ENCODE data around the gene PPP6R3.
A peak's percentile ranks its signal among the peaks of the same experiment; 100 is the strongest.
"Not testable (repeated sequence)": the region's sequence is repeated elsewhere in the genome, so short reads cannot be mapped to it uniquely, and the experiment has no call there.

Gene PPP6R3

GRCh38 chr11:68539395-68539794, 78.8 kb downstream of the PPP6R3 start:
- Mint-ChIP-seq H3K9me3 (no peaks in the 10 kb centered on the region), H3K27me3 (no peaks in the 10 kb centered on the region), H3K27ac (peak overlapping the region; percentile 12), H3K4me1 (peaks cover 79% of the 10 kb centered on the region), H3K36me3 (peaks cover 24% of the 10 kb centered on the region), H3K4me3 (no peak overlapping the region)

DNA sequence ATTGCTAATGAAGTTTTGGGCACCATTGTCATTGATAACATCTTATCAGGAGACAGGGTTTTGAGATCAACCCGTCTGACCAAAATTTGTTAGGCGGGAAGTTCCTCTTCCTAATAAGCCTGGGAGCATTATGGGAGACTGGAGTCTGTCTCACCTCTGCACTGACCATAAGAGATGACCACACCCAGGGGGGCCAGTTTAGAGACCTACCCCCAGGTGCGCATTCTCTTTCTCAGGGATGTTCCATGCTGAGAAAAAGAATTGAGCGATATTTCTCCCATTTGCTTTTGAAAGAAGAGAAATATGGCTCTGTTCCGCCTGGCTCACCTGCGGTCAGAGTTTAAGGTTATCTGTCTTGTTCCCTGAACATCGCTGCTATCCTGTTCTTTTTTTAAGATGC, 80.0 kb downstream of the PPP6R3 start:
- not testable (repeated sequence) for H3K27me3 Mint-ChIP-seq, H3K4me3 Mint-ChIP-seq, H3K9me3 Mint-ChIP-seq
- Mint-ChIP-seq H3K27ac (peak overlapping the region; percentile 13), H3K4me1 (peaks cover 76% of the 10 kb centered on the region), H3K36me3 (peaks cover 23% of the 10 kb centered on the region)

GRCh38 chr11:68541116-68541515, 80.6 kb downstream of the PPP6R3 start:
- Mint-ChIP-seq H3K4me3 (no peak overlapping the region), H3K27me3 (no peaks in the 10 kb centered on the region), H3K36me3 (peaks cover 23% of the 10 kb centered on the region), H3K4me1 (peaks cover 79% of the 10 kb centered on the region), H3K9me3 (no peaks in the 10 kb centered on the region), H3K27ac (peak overlapping the region; percentile 76)

DNA sequence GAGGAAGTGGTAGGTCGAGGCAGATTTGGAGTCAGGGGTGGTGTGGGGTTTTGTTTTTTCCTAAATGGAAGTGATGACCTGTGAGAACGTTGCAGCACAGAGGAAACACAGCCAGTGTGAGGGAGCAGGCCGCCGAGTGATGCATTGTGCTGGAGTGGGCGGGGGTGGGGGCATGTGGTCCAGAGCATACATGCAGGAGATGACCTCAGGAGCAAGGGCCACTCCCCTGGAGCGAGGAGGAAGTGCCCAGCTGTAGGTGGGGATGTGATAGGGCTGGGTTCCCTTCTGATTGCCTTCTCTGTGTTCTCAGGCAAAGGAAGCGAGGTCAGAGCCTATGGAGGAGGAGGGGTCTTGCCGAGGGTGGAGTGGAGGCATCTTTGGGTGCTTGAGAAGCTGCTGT, 81.4 kb downstream of the PPP6R3 start:
- Mint-ChIP-seq H3K36me3 (peaks cover 24% of the 10 kb centered on the region), H3K4me1 (peaks cover 79% of the 10 kb centered on the region), H3K4me3 (no peak overlapping the region), H3K27ac (peak overlapping the region; percentile 76), H3K9me3 (no peaks in the 10 kb centered on the region), H3K27me3 (no peaks in the 10 kb centered on the region)

DNA sequence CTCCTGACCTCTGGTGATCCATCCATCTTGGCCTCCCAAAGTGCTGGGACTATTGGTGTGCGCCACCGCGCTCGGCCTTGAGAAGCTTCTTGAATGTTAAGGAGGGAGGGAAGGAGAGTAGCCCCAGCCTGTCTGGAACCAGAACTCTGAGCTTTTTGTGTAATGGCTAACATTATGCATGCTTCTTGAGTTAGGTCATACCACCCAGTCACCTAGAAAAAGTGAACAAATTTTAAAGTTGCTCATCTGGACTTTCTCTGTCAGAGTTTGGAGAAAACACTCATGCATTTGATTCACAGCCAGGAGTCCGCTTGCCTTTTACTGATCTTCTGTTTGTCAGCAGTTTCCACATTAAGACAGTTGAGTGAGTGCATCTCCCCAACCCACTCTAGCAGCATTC, 82.1 kb downstream of the PPP6R3 start:
- peaks cover 25% of the 10 kb centered on the region for H3K36me3 Mint-ChIP-seq
- H3K9me3 Mint-ChIP-seq: no peaks in the 10 kb centered on the region
- H3K4me3 Mint-ChIP-seq: no peak overlapping the region
- H3K27me3 Mint-ChIP-seq: no peaks in the 10 kb centered on the region
- H3K4me1 Mint-ChIP-seq: peaks cover 85% of the 10 kb centered on the region
- H3K27ac Mint-ChIP-seq: no peak overlapping the region

- H3K36me3 Mint-ChIP-seq: peaks cover 20% of the 10 kb centered on the region
- H3K27ac Mint-ChIP-seq: peak overlapping the region; percentile 8
- H3K4me1 Mint-ChIP-seq: peaks cover 85% of the 10 kb centered on the region
These were observed 83.0 kb downstream of the PPP6R3 start for GRCh38 chr11:68543594-68543993.

GRCh38 chr11:68545347-68545746, 84.8 kb downstream of the PPP6R3 start:
- H3K9me3 Mint-ChIP-seq: no peaks in the 10 kb centered on the region
- peaks cover 86% of the 10 kb centered on the region for H3K4me1 Mint-ChIP-seq
- H3K27me3 Mint-ChIP-seq: no peaks in the 10 kb centered on the region
- H3K27ac Mint-ChIP-seq: peak overlapping the region; percentile 68
- H3K4me3 Mint-ChIP-seq: no peak overlapping the region
- H3K36me3 Mint-ChIP-seq: peaks cover 15% of the 10 kb centered on the region

More at GRCh38 chr11:68543594-68543993, 83.0 kb downstream of the PPP6R3 start:
- no peaks in the 10 kb centered on the region for H3K27me3 Mint-ChIP-seq
- H3K9me3 Mint-ChIP-seq: no peaks in the 10 kb centered on the region
- H3K4me3 Mint-ChIP-seq: no peak overlapping the region

- Mint-ChIP-seq H3K4me3 (no peak overlapping the region), H3K27ac (peak overlapping the region; percentile 68), H3K9me3 (no peaks in the 10 kb centered on the region), H3K27me3 (no peaks in the 10 kb centered on the region), H3K36me3 (peaks cover 15% of the 10 kb centered on the region), H3K4me1 (peaks cover 86% of the 10 kb centered on the region)
These were observed 85.2 kb downstream of the PPP6R3 start for GRCh38 chr11:68545796-68546195.

- Mint-ChIP-seq H3K27ac (peak overlapping the region; percentile 68), H3K4me1 (peaks cover 86% of the 10 kb centered on the region), H3K27me3 (no peaks in the 10 kb centered on the region), H3K36me3 (peaks cover 12% of the 10 kb centered on the region), H3K9me3 (no peaks in the 10 kb centered on the region), H3K4me3 (no peak overlapping the region)
These were observed 86.0 kb downstream of the PPP6R3 start for GRCh38 chr11:68546555-68546954.

- H3K4me3 Mint-ChIP-seq: peak overlapping the region; percentile 75
- peak overlapping the region; percentile 89 for H3K27ac Mint-ChIP-seq
- H3K36me3 Mint-ChIP-seq: peaks cover 15% of the 10 kb centered on the region
- no peaks in the 10 kb centered on the region for H3K9me3 Mint-ChIP-seq
- H3K4me1 Mint-ChIP-seq: peaks cover 83% of the 10 kb centered on the region
- no peaks in the 10 kb centered on the region for H3K27me3 Mint-ChIP-seq
These were observed 89.4 kb downstream of the PPP6R3 start for GRCh38 chr11:68549789-68550484.

DNA sequence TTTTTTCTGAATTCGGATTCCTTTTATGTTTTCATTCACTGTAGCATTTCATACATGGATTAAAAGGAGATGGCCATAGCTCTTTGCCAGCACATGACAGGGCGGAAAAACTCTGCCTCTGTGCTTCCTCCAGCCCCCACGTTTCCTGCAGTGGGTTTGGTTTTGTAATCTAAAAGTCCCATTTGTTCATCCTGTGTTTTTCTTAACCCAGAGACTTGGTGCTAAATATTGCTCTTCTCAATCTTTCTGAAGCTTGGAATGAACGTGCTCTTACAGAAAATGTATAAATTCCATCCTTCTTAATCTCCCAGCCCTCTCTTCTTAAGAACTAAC, 89.9 kb downstream of the PPP6R3 start:
- Mint-ChIP-seq H3K4me1 (peaks cover 78% of the 10 kb centered on the region), H3K9me3 (no peaks in the 10 kb centered on the region), H3K4me3 (peak overlapping the region; percentile 75), H3K27me3 (no peaks in the 10 kb centered on the region), H3K27ac (peak overlapping the region; percentile 89), H3K36me3 (peaks cover 15% of the 10 kb centered on the region)

DNA sequence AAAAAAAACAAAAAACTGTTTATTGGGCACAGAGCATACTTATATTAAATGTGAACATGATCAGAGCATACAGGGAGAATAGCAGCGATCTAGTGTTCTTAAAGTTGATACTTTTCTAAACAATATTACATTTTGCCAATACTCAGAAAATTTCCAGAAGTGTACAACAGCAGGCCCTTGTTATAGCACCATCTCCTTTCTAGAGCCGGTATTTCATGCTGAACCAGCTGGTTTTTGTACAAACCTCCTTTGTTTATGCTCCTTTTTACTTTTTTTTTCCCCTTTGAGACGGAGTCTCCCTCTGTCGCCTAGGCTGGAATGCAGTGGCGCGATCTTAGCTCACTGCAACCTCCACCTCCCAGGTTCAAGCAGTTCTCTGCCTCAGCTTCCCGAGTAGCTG, 90.7 kb downstream of the PPP6R3 start:
- Mint-ChIP-seq H3K4me3 (peak overlapping the region; percentile 75), H3K27ac (peak overlapping the region; percentile 89)

GRCh38 chr11:68551777-68552176, 91.2 kb downstream of the PPP6R3 start:
- H3K4me3 Mint-ChIP-seq: no peak overlapping the region
- H3K27ac Mint-ChIP-seq: no peak overlapping the region
- H3K36me3 Mint-ChIP-seq: peaks cover 12% of the 10 kb centered on the region
- no peaks in the 10 kb centered on the region for H3K27me3 Mint-ChIP-seq
- H3K4me1 Mint-ChIP-seq: peaks cover 65% of the 10 kb centered on the region
- no peaks in the 10 kb centered on the region for H3K9me3 Mint-ChIP-seq

More for the DNA sequence above, 90.7 kb downstream of the PPP6R3 start:
- H3K27me3 Mint-ChIP-seq: no peaks in the 10 kb centered on the region
- no peaks in the 10 kb centered on the region for H3K9me3 Mint-ChIP-seq
- H3K4me1 Mint-ChIP-seq: peaks cover 70% of the 10 kb centered on the region
- H3K36me3 Mint-ChIP-seq: peaks cover 15% of the 10 kb centered on the region

DNA sequence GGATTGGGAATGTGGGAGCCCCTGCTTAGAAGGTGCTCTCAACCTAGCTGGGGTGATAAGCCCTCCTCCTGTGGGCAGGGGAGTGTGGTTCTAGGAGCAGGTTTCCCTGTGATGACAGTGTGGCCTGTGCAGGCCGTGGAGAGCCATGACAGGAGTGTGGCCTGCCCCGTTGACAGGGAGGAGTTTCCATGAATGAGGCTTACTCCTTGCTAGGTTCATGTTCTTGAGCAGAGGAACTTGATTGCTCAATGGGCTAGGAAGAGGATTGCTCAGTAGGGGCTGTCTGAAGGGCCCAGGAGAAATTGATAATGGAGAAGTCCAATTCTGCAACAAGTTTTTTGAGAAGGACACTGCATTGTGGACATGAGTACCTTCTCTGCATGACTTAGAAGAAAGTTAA, 92.0 kb downstream of the PPP6R3 start:
- peaks cover 10% of the 10 kb centered on the region for H3K36me3 Mint-ChIP-seq
- peaks cover 57% of the 10 kb centered on the region for H3K4me1 Mint-ChIP-seq
- no peaks in the 10 kb centered on the region for H3K27me3 Mint-ChIP-seq
- H3K4me3 Mint-ChIP-seq: no peak overlapping the region
- H3K27ac Mint-ChIP-seq: no peak overlapping the region
- H3K9me3 Mint-ChIP-seq: no peaks in the 10 kb centered on the region

DNA sequence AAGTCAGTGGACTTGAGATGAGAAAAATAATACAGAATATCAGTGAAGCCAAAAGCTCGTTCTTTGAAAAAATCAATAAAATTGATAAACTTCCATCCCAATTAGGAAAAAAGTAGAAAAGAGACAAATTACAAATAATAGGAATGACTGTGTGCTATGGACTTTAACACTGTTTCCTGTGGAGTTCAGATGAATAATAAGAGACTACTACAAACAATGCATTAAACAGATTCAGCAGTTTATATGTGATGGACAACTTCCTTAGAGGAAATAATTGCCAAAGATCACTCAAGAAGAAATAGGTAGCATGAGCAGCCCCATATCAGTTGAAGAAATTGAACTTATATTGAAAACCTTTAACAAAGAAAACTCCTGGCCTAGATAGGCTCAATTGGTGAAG, 99.7 kb downstream of the PPP6R3 start:
- peaks cover 18% of the 10 kb centered on the region for H3K36me3 Mint-ChIP-seq
- no peak overlapping the region for H3K4me3 Mint-ChIP-seq

DNA sequence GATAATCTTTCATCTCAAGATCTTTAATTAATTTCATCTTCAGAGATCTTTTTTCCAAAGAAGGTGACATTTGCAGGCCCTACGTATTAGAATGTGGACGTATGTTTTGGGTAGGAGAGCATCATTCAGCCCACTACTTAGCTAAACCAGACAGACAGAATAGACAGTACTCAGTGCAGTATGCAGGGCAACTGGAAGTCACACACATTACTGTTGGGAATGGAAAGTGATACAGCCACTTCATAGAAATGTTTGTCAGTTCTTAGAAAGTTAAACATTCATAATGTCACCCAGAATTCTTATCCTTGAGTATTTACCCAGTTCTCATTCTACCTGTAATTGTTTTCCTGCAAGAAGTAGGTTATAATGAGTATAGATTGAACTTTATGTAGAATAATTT, 102.9 kb downstream of the PPP6R3 start:
- Mint-ChIP-seq H3K36me3 (peaks cover 28% of the 10 kb centered on the region), H3K27ac (peak overlapping the region; percentile 30), H3K9me3 (no peaks in the 10 kb centered on the region), H3K4me3 (no peak overlapping the region), H3K27me3 (no peaks in the 10 kb centered on the region), H3K4me1 (peaks cover 41% of the 10 kb centered on the region)

More for the DNA sequence above, 99.7 kb downstream of the PPP6R3 start:
- Mint-ChIP-seq H3K27ac (peak overlapping the region; percentile 35), H3K27me3 (no peaks in the 10 kb centered on the region), H3K9me3 (no peaks in the 10 kb centered on the region), H3K4me1 (peaks cover 20% of the 10 kb centered on the region)

DNA sequence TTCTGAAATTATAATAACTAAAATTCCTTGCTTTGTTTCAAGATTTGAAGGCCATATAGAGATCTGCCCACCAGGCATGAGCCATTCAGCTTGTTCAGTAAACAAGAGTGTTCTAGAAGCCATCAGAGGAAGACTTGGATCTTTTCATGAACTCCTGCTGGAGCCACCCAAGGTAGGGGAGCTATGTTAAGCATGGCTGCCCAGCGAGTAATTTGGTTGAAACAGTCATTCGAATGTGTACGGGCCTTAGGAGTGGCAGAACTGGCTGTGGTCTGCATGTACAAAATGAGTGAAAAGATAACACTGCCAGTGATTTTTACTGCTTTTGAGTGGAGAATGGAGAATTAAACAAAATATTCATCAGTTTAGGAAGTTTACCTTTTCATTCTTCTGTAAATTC, 103.7 kb downstream of the PPP6R3 start:
- Mint-ChIP-seq H3K4me1 (peaks cover 46% of the 10 kb centered on the region), H3K36me3 (peaks cover 25% of the 10 kb centered on the region), H3K27ac (no peak overlapping the region), H3K4me3 (no peak overlapping the region), H3K27me3 (no peaks in the 10 kb centered on the region), H3K9me3 (no peaks in the 10 kb centered on the region)

Data from activated naive CD4-positive, alpha-beta T cell treated with anti-CD3 and anti-CD28 coated beads, Interleukin-2, amount 50 U/mL, for 24 hours (primary cell).